Esophagus squamous epithelium (tissue), 4 donors: Measurements from ENCODE around the gene ASGR1.

ENCODE experiments used
- POLR2A ChIP-seq, 4 donors: fragments of 450-650 bp; IDR thresholded peaks; one replicate each; pipeline ENCODE4 v1.6.1; 2017; ENCODE audit warnings: antibody characterized with exemption in 4 of 4, mild to moderate bottlenecking in 4 of 4, moderate library complexity in 3 of 4
- TF ChIP-seq, protein P1 (sequence below), 6 experiments: fragments of 450-650 bp in 4 of 6; fragments of 200-600 bp in 2 of 6; sonication (generic) in 2 of 6; IDR thresholded peaks; one replicate each; pipeline ENCODE4 v1.5.1; 2016 to 2019; ENCODE audit warnings: antibody characterized with exemption in 6 of 6, mild to moderate bottlenecking in 4 of 6, moderate library complexity in 4 of 6

GRCh38 chr17:7223375-7223774, 44.2 kb upstream of the ASGR1 start:
- TF ChIP-seq, protein P1, sequence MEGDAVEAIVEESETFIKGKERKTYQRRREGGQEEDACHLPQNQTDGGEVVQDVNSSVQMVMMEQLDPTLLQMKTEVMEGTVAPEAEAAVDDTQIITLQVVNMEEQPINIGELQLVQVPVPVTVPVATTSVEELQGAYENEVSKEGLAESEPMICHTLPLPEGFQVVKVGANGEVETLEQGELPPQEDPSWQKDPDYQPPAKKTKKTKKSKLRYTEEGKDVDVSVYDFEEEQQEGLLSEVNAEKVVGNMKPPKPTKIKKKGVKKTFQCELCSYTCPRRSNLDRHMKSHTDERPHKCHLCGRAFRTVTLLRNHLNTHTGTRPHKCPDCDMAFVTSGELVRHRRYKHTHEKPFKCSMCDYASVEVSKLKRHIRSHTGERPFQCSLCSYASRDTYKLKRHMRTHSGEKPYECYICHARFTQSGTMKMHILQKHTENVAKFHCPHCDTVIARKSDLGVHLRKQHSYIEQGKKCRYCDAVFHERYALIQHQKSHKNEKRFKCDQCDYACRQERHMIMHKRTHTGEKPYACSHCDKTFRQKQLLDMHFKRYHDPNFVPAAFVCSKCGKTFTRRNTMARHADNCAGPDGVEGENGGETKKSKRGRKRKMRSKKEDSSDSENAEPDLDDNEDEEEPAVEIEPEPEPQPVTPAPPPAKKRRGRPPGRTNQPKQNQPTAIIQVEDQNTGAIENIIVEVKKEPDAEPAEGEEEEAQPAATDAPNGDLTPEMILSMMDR (IDR thresholded peaks at IDR 0.05), result no peak
- TF ChIP-seq POLR2A (IDR thresholded peaks at IDR 0.05), result no peak
